Endodermal cell (in vitro differentiated cells): ENCODE data around the gene NEDD8. TPM values are rescaled to one million over a fixed set of nuclear protein-coding genes. Genes with fewer than 3 reads are reported as not detected.

Experiments used
- DNase-seq: peaks from one replicate; pipeline ENCODE4 v3.0.0-alpha.2; 2017
- H3K27ac ChIP-seq: 2 replicates; pipeline ENCODE4 v1.5.1; 2013; ENCODE audit warnings: mild to moderate bottlenecking, low read depth, low read length, moderate library complexity
- H3K27me3 ChIP-seq: 2 replicates; pipeline ENCODE4 v1.6.1; 2013; ENCODE audit warnings: mild to moderate bottlenecking, low read length, moderate library complexity; ENCODE audit not compliant: insufficient read depth, control insufficient read depth, poor library complexity, severe bottlenecking
- H3K36me3 ChIP-seq: 2 replicates; pipeline ENCODE4 v1.7.0; 2013; ENCODE audit warnings: mild to moderate bottlenecking, low read length, moderate library complexity; ENCODE audit not compliant: control insufficient read depth, insufficient read depth
- H3K4me1 ChIP-seq: one replicate; pipeline ENCODE4 v1.7.0; 2013; ENCODE audit warnings: low read length; ENCODE audit not compliant: control insufficient read depth, insufficient read depth
- H3K4me3 ChIP-seq: 2 replicates; pipeline ENCODE4 v1.5.1; 2013; ENCODE audit warnings: mild to moderate bottlenecking, low read length, moderate library complexity
- H3K9ac ChIP-seq: 2 replicates; pipeline ENCODE4 v1.6.1; 2013; ENCODE audit warnings: mild to moderate bottlenecking, low read length, moderate library complexity; ENCODE audit not compliant: poor library complexity, severe bottlenecking; ENCODE audit errors: extremely low read depth
- H3K9me3 ChIP-seq: 2 replicates; pipeline ENCODE4 v1.6.1; 2013; ENCODE audit warnings: mild to moderate bottlenecking, low read length, moderate library complexity; ENCODE audit not compliant: control insufficient read depth
- H3K27ac Mint-ChIP-seq: 2 replicates; pipeline ENCODE4 v1.8.0; 2020; ENCODE audit warnings: mixed read lengths
- H3K27me3 Mint-ChIP-seq: 2 replicates; pipeline ENCODE4 v1.8.0; 2021; ENCODE audit warnings: mild to moderate bottlenecking, mixed read lengths; ENCODE audit not compliant: insufficient read depth
- H3K36me3 Mint-ChIP-seq: 2 replicates; pipeline ENCODE4 v1.8.0; 2020; ENCODE audit warnings: low read depth, mixed read lengths
- H3K4me1 Mint-ChIP-seq: 2 replicates; pipeline ENCODE4 v1.8.0; 2020; ENCODE audit warnings: mixed read lengths
- H3K4me3 Mint-ChIP-seq: 2 replicates; pipeline ENCODE4 v1.8.0; 2020; ENCODE audit warnings: mild to moderate bottlenecking, moderate library complexity, mixed read lengths
- H3K9me3 Mint-ChIP-seq: 2 replicates; pipeline ENCODE4 v1.8.0; 2020; ENCODE audit warnings: mild to moderate bottlenecking, mixed read lengths
- CTCF ChIP-seq: fragments of 200-600 bp; sonication (generic); conservative IDR thresholded peaks from 2 replicates; pipeline ENCODE4 v1.5.0; 2021; ENCODE audit warnings: antibody characterized with exemption, mild to moderate bottlenecking
- WGBS, 2 experiments: methylation state at CpG; one replicate each; pipeline versions ENCODE4 v1.1.5 to v1.1.7; 2013; ENCODE audit warnings: missing lambda C conversion rate in 2 of 2, mixed read lengths in 1 of 2; ENCODE audit not compliant: insufficient coverage in 1 of 2, insufficient read length in 1 of 2; 5-methylcytosine and 5-hydroxymethylcytosine counted together
- total RNA-seq, 2 donors: library from RNA; stranded (reverse); fragmentation: NEBNext Ultra II Directional in 1 of 2; extraction: Animal tissue kit (Norgen Biotek cat#: 25700) in 1 of 2; gene quantifications; 2 replicates in 1 of 2; 3 replicates in 1 of 2; pipeline ENCODE4 v1.2.1, GENCODE V29; 2021

Gene NEDD8
- total RNA-seq, 2 donors from 2014 or later, result 210 to 267 TPM

- Histone ChIP-seq H3K36me3 (peaks cover 35% of the 10 kb centered on the region), H3K27me3 (no peaks in the 10 kb centered on the region), H3K27ac (no peak overlapping the region), H3K4me3 (no peak overlapping the region), H3K9ac (no peak overlapping the region), H3K4me1 (no peaks in the 10 kb centered on the region), H3K9me3 (no peaks in the 10 kb centered on the region)
- 94 to 98% methylated on average over 7 to 12 of the region's 12 CpGs for WGBS, 2 experiments
- no peaks in the 10 kb centered on the region for H3K9me3 Mint-ChIP-seq
- no peak overlapping the region for H3K4me3 Mint-ChIP-seq
- H3K27ac Mint-ChIP-seq, result peak overlapping the region; percentile 19
- TF ChIP-seq CTCF, result no peak
- DNase-seq, result no peak
- H3K4me1 Mint-ChIP-seq, result no peaks in the 10 kb centered on the region
- no peaks in the 10 kb centered on the region for H3K27me3 Mint-ChIP-seq
- peaks cover 54% of the 10 kb centered on the region for H3K36me3 Mint-ChIP-seq
Measured at GRCh38 chr14:24177041-24177825, 54.9 kb downstream of the NEDD8 start.

GRCh38 chr14:24176599-24176998 lies 55.6 kb downstream of the NEDD8 start:
- peaks cover 54% of the 10 kb centered on the region for H3K36me3 Mint-ChIP-seq
- H3K9ac ChIP-seq, result no peak overlapping the region
- no peak overlapping the region for H3K4me3 Mint-ChIP-seq
- no peaks in the 10 kb centered on the region for H3K4me1 Mint-ChIP-seq
- H3K36me3 ChIP-seq, result peaks cover 35% of the 10 kb centered on the region
- no peak for TF ChIP-seq CTCF
- no peak overlapping the region for H3K27ac Mint-ChIP-seq
- no peaks in the 10 kb centered on the region for H3K27me3 Mint-ChIP-seq
- H3K27ac ChIP-seq, result no peak overlapping the region
- 91 to 93% methylated on average over 5 of the region's 5 CpGs for WGBS, 2 experiments
- H3K27me3 ChIP-seq, result no peaks in the 10 kb centered on the region
- H3K9me3 ChIP-seq, result no peaks in the 10 kb centered on the region
- H3K9me3 Mint-ChIP-seq, result no peaks in the 10 kb centered on the region
- H3K4me1 ChIP-seq, result no peaks in the 10 kb centered on the region
- no peak overlapping the region for H3K4me3 ChIP-seq
- no peak for DNase-seq

- Mint-ChIP-seq H3K9me3 (no peaks in the 10 kb centered on the region), H3K27ac (no peak overlapping the region)
- H3K4me3 ChIP-seq, result peak overlapping the region; percentile 85
Measured at GRCh38 chr14:24172871-24173281, 59.3 kb downstream of the NEDD8 start.

More at GRCh38 chr14:24172871-24173281, 59.3 kb downstream of the NEDD8 start:
- H3K9ac ChIP-seq, result no peak overlapping the region
- no peaks in the 10 kb centered on the region for H3K9me3 ChIP-seq
- no peak overlapping the region for H3K27ac ChIP-seq
- peaks cover 29% of the 10 kb centered on the region for H3K36me3 Mint-ChIP-seq
- H3K4me1 Mint-ChIP-seq, result no peaks in the 10 kb centered on the region
- peaks cover 7% of the 10 kb centered on the region for H3K36me3 ChIP-seq
- DNase-seq, result no peak
- no peak for TF ChIP-seq CTCF
- H3K27me3 ChIP-seq, result no peaks in the 10 kb centered on the region
- peak overlapping the region; percentile 76 for H3K4me3 Mint-ChIP-seq
- no peaks in the 10 kb centered on the region for H3K4me1 ChIP-seq
- 91 to 98% methylated on average over 11 to 20 of the region's 20 CpGs for WGBS, 2 experiments
- H3K27me3 Mint-ChIP-seq, result no peaks in the 10 kb centered on the region
